ENCODE data around the gene LDLRAD1.

- TF ChIP-seq POLR2A (IDR thresholded peaks at IDR 0.05) (no peak), CTCF (IDR thresholded peaks at IDR 0.05) (no peak)
These were observed 42.1 kb downstream of the LDLRAD1 start for GRCh38 chr1:53975861-53976260.
